Measurements from ENCODE around the gene DAPK2.

DNA sequence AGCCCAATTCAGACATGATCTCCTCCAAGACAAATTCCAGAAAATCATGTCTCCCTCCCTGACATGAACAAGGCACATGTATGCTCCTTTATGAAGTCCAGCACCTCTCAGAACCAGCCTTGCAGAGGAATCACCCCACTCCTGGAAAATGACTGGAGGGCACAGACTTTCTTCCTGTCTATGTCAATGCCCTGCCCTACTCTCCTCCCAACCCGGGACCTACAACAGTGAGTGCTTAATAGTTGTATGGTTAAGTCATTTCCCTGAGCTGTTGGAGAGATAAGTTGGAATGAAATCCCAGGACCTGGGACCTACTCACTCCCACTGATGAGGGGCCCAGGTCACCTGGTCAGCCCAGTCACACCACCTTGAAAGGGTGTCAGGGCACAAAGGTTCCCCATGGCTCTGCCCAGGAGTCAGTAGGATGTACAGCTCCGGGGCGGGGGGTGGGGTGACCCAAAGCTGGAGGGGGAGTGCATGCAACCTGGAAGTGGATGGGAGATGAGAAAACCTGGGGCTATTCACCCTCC lies 132.4 kb downstream of the DAPK2 start:
- TF ChIP-seq POLR2A (IDR thresholded peaks at IDR 0.05) = no peak
- TF ChIP-seq, protein P1, sequence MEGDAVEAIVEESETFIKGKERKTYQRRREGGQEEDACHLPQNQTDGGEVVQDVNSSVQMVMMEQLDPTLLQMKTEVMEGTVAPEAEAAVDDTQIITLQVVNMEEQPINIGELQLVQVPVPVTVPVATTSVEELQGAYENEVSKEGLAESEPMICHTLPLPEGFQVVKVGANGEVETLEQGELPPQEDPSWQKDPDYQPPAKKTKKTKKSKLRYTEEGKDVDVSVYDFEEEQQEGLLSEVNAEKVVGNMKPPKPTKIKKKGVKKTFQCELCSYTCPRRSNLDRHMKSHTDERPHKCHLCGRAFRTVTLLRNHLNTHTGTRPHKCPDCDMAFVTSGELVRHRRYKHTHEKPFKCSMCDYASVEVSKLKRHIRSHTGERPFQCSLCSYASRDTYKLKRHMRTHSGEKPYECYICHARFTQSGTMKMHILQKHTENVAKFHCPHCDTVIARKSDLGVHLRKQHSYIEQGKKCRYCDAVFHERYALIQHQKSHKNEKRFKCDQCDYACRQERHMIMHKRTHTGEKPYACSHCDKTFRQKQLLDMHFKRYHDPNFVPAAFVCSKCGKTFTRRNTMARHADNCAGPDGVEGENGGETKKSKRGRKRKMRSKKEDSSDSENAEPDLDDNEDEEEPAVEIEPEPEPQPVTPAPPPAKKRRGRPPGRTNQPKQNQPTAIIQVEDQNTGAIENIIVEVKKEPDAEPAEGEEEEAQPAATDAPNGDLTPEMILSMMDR (IDR thresholded peaks at IDR 0.05) = no peak

Measured in Peyer's patch (tissue), 4 donors.